IgD-negative memory B cell (primary cell): Measurements from ENCODE around the gene RPF1. TPM values are rescaled to one million over a fixed set of nuclear protein-coding genes. Genes with fewer than 3 reads are reported as not detected.

ENCODE experiments used
- polyA plus RNA-seq: library from polyadenylated mRNA; unstranded; fragments of 300-500 nt; fragmentation: Illumina TruSeq; gene quantifications from one replicate; pipeline ENCODE4 v1.2.3, GENCODE V29; 2021

Gene RPF1
- polyA plus RNA-seq, 1 donor from 2014 or later = 55.2 TPM

Other genes with a start within 250 kb of the RPF1 start
- gene SAMD13, start 177.6 kb upstream of the RPF1 start, polyA plus RNA-seq = not detected
- not detected for gene DNASE2B, start 80.8 kb upstream of the RPF1 start, polyA plus RNA-seq
- gene SPATA1, start 27.1 kb downstream of the RPF1 start, polyA plus RNA-seq = 0.15 TPM
- gene GNG5, start 27.3 kb downstream of the RPF1 start, polyA plus RNA-seq = 263 TPM
- 28.6 TPM for gene CTBS, start 95.2 kb downstream of the RPF1 start, polyA plus RNA-seq
- gene SSX2IP, start 211.2 kb downstream of the RPF1 start, polyA plus RNA-seq = 4.0 TPM